Globus pallidus (tissue), 1 donor: Measurements from ENCODE around the gene ZNF236.
A peak's percentile ranks its signal among the peaks of the same experiment; 100 is the strongest.
"Not testable (repeated sequence)": the region's sequence is repeated elsewhere in the genome, so short reads cannot be mapped to it uniquely, and the experiment has no call there.

ENCODE experiments used
- DNase-seq: peaks from one replicate; pipeline ENCODE4 v3.0.0-alpha.2; 2015; ENCODE audit warnings: low spot score

Gene ZNF236

DNA sequence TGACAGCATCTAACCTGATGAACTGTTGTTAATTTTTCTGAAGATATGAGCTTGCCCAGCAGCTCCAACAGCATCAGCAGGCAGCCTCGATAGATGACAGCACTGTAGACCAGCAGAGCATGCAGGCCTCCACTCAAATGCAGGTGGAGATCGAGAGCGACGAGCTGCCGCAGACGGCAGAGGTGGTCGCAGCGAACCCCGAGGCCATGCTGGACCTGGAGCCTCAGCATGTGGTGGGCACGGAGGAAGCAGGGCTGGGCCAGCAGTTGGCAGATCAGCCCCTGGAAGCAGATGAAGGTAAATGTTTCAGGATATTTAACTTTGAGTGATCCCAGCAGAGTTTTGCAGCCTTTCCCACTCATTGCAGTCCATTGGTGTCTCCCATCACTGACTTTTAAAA, 85.9 kb downstream of the ZNF236 start:
- DNase-seq, result no peak

DNA sequence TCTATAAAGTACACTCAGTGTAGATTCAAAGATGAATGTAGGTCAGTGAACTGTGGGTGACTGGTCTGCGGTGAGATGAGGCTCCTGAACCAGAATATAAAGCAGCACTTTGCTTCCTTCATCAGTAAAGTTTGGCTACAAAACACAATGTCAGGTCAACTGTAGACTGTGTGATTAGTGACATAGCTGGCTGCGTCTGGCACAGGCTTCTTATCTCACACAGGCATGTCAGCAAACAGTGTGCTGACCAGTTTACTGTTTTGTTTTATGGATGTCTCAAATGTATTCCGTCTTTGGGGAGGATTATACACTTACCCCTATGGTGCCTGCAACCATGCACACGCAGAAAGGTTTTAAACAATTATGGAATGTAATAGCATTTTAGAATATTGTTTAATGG, 87.1 kb downstream of the ZNF236 start:
- no peak for DNase-seq

DNA sequence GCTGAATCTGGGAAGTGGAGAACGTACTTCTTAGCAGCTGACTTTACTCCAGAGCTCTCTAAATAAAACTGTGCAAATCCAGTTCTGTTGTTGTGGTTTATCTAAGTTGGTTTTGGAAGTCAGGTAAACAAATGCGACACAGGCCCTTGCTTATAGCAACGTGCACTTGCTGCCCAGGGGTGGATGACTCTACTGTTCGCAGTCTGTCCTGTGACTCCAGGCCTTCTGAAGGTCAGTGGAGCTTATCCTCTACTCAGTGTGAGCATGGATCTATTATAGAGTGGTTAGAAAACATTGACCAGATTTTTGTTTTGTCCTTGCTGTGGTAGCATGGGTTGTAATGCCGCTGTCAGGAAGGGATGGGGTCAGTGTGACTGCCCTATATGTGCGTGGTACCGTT, 89.1 kb downstream of the ZNF236 start:
- no peak for DNase-seq

DNA sequence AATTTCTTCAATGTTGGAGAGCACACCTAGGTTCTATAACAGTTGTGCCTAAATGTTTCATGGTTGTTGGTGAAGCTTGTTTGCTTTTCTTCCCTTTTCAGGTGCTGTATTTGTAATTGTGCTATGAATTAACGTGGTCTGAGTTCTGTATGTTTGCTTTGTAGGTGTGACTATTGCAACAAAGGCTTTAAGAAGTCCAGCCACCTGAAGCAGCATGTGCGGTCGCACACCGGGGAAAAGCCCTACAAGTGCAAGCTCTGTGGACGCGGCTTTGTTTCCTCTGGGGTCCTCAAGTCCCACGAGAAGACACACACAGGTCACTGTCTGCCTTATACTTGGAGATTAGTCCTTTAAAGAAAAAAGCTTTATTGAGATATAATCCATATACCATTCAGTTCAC, 91.2 kb downstream of the ZNF236 start:
- no peak for DNase-seq

DNA sequence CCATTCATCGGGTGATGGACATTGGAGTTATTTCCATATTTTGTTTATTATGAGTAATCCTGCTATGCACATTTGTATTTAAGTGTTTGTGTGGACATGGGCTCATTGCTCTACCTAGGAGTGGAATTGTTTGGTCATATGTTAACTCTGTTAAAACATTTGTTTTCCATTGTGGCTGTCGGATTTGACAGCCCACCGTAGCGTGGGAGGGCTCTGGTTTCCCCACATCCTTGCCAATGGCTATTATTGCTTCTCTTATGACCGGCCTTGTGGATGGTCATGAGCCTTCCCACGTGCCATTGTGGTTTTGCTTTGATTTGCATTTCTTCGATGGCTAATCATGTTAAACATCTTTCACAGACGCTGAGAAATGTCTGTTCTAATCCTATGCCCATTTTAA, 92.0 kb downstream of the ZNF236 start:
- no peak for DNase-seq

DNA sequence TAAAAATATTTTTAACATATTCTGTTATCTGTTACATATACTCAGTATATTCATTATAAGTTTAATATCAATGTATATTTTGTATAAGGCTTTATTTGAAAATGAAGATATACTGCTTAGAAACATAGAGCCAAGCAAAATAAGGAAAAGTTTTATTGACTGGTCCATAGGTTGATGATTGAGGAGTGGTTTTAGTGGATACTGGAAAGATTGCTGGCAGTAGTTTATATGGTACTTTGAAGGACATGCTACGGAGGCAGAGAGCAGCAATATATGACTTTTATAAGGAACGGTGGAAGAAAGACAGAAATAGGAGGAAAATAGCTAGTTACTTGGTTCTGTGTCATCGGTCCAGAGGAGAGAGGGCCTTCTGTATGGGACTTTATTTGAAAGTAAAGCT, 92.4 kb downstream of the ZNF236 start:
- DNase-seq, result no peak

DNA sequence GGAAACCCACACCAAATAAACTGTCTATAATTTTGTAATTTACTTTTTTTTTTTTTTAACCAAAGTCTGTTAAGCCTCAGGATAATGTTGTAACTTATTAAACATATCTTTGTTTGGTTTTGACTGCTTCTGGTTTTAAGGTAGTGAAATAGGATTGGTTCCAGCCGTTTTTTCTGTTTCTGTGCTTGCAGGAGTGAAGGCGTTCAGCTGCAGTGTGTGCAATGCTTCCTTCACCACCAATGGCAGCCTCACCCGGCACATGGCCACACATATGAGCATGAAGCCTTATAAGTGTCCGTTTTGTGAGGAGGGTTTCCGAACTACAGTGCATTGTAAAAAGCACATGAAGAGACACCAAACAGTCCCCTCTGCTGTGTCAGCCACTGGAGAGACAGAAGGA, 93.1 kb downstream of the ZNF236 start:
- DNase-seq, result no peak

DNA sequence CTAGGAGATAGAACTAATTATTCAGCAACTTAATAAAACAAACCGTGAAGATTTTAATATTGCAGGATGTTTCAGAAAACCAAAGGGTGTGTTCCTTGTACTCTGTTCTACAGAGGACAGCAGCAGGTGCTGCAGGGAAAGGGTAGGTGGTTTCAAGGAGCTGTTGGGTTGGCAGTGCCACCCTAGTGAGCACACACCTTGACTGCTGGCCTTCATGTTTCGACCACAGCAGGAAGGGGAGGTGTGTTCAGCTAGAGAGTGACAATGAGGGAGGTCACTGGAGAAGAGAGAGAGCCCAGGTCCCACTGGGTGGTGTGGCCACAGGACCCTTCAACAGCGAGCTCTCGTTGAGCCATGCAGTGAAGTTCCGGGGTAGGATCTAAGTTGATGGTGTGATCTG, 98.6 kb downstream of the ZNF236 start:
- DNase-seq, result no peak

DNA sequence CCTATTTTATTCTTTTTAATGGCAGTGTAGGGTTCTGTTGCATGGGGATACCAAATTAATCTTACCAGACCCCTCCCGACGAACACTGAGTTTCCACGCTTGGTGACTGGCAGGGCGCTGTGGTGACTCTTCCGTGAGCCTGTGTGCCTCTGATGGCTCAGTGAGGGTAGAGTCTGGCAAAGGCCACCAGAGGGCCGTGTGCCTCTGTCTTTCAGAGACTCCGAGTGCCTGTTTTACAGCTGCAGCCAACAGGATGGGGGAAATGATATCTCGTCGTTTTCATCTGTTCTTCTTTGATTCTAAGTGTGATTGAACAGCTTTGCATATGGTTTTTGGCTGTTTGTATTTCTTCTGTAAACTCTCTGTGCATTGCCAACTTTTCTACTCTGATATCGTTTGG, 99.8 kb downstream of the ZNF236 start:
- peak; percentile 82 for DNase-seq

DNA sequence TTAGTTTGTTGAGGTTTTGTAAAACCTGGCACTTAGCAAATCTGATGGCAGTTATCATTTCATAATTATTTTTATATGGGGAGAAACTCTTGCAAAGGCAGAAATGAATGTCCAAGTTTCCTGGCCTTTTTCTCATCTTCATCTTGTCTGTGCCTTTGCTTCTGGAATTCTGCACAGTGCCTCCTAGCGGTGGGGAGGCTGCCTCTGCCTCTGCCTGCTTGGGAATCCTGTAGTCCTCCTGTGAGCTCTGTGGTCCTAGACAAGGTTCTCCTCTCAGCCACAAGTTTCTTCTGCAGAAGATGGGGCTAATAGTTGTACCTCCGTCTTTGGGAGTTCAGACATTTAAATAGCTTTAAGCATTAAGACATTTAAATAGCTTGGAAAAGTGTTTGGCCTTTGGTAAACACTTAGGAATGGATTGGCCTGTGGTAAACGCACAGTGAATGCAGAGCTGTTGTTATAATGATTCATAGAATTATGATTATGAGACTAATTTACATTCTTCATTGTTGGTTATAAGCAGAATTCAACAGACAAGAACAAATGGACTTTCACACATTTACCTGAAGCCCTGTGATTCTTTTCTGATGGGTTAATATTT, 101.2 kb downstream of the ZNF236 start:
- DNase-seq, result no peak

DNA sequence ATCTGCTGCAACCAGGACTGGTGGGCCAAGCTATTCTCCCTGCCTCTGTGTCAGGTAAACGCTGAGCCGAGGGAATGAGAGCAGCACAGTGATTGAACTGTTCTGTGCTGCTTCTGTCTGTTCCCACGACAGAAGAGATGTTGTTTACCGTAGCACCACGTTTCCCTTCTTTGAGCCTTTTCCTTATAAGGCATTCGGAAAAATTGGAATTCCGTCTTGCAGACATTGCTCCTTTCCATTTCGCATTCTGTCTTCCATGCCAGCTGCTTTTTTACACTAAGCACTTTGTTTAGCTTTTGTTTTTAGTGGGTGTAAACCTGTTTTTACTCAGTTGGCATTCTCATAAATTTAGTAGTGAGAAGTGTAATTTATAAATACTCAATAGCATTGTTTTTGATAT, 103.1 kb downstream of the ZNF236 start:
- no peak for DNase-seq

DNA sequence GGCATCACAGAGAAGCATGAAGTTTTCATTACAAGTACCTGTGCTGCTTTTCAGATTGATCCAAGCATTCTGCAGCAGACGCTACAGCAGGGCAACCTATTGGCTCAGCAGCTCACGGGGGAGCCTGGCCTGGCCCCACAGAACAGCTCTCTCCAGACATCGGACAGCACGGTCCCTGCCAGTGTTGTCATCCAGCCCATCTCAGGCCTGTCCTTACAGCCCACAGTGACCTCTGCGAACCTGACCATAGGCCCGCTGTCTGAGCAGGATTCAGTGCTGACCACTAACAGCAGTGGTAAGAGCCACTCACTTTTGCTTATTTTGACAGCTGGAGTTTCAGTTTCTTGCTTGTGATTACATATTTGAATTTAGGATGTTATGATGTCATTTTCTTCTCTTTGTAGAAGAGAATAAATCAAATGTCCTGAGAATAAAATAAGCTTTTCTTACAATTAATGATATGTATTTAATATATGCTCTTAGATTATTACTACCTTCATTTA, 104.9 kb downstream of the ZNF236 start:
- no peak for DNase-seq

DNA sequence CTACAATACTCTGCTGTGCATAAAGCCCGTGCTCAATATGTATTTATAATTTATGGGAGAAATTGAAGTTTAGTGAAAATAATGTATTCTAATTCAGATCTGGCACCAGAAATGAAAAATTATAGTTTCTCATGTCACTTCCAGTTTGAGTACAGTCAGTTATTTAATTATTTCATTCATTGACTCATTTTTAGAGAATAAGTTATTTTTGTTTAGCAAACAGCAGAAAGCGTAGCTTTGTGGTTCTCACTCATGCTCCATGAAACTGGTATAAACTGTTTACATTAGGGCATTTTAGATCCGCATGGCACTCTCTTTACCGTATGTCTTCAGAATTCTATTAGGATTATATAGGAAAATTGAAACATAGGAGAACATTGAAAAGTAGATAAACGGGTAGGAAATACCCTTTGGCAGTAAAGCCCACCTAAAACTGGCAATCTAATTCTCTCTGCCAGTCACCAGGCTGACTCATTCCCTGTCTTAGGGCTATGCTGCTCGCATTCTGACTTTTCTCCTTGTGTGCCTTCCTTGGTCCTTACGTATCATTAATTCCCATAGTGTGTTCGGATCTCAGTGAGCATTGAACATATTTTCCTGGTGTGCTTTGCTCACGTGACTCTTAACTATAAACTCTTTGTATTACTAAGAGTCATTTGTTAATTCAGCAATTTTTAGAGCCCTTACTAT, 106.0 kb downstream of the ZNF236 start:
- no peak for DNase-seq

DNA sequence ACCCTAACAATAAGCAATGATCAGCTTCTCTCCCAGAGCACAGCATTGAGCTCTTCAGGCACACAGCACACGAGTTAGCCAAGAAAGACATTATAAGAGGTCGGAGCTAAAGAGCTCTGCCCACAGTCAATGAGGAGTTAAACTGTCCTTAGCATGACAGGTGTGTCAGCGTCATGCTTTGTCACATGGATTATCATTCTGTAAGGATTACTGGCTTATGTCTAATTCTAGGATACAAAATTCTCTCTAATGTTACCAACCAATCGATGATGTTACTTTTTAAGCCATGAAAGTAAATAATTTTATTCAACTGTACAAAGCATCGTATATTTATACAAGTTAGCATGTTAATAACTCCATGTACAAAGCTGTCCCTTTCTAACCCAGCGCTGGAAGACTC, 108.8 kb downstream of the ZNF236 start:
- no peak for DNase-seq

DNA sequence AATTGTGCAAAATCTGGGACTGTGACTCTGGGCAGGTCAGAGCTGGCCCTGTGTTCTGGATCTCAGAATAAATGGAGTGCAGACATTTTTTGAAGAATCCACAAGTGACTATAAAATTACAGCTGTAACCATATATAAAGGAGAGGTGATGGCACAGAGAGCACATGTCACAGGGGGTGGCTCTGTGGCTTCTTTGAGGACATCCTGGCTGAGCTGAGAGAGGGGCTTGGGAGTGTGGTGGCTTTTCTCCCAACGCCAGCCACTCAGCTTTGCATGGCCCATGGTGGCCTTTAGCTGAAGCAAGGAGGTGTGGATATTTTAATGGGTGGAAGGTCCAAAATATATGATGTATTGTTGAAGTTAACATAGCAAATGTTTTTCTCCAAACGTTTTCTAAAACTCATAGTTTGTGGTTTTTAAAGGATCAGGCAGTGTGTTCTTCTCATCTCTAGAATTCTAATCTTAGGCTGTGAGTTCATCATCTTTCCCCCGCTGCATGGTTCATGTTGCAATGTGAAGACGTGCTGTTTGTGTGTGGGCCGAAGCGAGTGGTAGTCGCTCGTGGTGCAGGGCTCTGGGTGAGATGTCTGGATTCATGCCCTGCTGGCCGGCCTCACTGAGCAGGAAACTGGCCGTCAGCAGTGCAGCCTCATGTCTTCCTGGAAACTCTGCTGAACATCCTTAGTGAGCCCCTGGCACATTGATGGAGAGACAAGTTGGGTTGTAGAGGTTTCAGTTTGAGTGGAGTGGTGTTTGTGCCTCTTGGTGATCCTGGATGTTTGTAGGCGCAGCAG, 109.9 kb downstream of the ZNF236 start:
- DNase-seq, result no peak

DNA sequence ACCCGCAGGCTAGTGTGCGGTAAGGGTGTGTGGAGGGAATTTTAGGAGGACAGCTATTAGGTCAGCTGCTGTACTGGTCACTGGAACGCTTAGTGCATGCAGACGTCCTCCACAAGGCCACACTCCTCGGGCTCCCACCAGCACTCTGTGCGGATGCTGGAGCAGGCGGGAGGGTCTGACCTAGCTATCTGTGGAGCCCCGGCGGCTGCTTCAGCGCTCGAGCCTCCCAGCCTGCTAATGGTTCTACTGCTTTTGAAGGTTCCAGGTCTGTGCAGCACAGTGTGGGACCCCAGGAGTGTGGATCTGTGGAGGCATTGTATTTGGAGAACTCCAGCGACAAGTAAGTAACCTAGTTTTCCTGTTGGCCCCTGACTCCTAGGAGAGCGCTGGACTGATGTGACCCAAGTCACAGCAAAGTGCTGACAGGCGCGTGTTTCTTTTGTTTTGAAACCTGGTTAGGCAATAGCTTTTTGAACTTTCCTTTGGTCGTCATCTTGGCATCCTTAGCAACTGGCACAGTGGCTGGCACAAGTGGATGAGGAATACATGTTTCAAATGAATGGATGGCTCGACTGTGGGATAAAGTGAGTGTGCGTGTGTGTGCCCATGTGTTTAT, 113.5 kb downstream of the ZNF236 start:
- DNase-seq, result no peak

DNA sequence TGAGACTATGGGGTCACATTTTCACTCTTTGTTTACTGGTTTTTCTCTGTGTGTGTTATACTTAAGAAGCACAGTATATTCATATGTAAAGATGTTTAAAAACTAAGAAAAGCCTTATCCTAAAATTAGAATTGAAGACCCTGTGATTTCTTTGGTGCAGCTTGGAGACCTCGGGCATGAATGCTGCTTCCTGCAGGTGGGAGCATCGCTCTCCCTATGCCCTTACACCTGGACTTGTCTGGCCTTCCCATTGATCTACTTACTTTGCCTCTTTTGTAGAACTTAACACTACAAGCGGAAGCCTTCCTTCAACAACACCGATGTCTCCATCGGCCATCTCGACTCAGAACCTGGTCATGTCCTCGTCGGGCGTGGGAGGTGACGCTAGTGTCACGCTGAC, 114.5 kb downstream of the ZNF236 start:
- no peak for DNase-seq

DNA sequence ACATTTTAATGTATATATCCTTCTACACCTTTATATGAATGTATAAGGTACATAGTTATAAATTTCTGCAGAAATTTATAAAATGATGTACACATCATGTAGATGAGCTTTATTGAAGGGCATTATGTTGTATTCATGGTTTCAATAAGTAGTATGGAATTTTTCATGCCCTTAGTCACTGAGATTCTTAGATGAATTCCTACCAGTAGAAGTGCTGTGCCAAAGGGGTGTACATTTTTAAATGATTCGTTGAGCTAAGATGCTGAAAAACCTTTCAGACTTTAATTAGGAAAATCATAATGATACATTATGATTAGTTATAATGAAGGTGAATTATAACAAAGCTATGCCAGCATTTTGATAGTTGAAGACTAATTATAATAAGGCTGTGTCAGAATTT, 115.2 kb downstream of the ZNF236 start:
- DNase-seq, result no peak

DNA sequence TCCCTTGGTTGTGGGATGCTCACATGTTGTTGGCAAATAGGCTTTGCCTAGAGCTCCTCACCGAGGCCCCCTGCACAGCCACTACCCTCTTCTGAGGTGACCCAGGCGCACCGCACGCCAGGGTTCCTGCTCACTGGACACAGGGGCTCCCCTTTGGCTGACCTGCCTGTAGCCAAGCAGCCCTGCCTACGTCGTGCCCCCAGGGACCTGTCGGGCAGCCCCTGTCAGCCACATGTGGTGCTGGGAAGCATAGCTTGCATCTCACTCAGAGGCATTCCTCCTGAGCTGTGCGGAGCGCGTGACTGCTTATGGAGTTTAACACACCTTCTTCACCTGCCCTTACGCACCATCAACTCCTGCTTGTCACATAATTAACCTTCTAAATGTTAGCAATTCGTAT, 116.3 kb downstream of the ZNF236 start:
- DNase-seq, result no peak

DNA sequence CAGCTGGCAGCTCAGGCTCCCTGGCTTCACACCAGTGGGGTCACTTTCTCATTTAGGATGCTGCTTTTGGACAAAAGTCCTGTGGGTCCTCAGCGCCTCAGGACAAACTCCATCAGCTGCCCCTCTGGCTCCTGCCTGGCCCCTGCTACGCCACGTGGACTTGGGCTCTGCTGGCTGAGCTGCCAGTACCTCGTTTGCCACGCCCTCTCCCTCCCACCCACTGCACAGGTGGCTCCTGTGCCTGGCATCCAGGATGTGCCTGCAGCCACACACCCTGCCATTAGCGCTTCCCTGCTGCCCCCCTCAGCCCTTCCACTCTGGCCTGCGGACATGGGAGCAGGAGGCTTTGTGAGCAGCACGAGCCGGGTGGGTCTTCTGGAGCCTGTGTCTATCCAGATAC, 118.9 kb downstream of the ZNF236 start:
- no peak for DNase-seq

DNA sequence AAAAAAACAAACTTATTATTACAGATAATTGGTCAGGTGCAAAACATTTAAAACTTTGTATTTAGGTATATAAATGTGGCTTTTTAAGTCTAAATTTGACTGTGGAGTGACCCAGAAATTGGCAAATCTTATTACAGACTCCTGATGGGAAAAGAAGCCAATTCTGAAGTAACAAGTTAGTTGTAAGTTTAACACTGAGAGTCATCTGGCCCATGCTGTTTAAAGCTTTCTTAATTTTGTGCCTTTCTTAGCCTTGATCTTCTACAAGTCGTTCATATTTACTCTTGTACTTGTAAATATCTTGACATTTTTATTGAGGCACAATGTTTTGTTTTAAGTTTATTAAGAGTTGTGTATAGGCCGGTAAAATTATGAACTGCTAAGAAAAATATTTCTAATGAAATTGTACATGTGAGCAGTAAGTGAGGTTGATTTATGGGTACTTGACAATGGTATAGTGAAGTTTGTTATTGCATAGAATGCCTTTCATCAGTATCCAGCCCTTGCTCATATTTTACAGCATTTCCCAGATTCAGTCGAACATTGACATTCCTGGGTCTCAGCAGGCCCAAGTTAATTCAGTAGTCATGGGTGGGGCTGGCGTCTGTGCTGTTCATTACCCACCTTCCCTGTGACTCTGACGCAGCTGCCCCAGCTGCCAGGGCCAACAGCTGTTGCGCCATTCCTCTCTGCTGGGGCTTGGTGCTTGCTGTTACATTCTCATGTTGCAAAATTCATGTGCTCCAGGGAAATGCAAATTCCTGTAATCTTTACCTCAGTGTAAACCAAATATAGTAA, 121.4 kb downstream of the ZNF236 start:
- DNase-seq, result no peak

DNA sequence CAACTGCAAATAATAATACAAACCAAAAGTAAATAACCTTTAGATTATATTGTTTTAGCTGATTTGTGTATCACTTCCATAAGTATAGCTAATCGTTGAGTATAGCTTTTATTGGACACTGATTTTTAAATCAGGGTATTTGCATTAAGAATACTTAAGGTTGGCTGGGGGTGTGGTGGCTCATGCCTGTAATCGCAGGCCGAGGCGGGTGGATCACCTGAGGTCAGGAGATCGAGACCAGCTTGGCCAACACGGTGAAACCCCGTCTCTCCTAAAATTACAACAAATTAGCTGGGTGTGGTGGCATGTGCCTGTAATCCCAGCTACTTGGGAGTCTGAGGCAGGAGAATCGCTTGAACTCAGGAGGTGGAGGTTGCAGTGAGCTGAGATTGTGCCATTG, 122.0 kb downstream of the ZNF236 start:
- DNase-seq, result not testable (repeated sequence)
